Activated naive CD8-positive, alpha-beta T cell treated with anti-CD3 and anti-CD28 coated beads, Interleukin-2, amount 10 ng/mL, durations not matched to agents 7 days and 5 days (primary cell): ENCODE data around the gene INTS4. TPM values are rescaled to one million over a fixed set of nuclear protein-coding genes. Genes with fewer than 3 reads are reported as not detected.
"Not testable (repeated sequence)": the region's sequence is repeated elsewhere in the genome, so short reads cannot be mapped to it uniquely, and the experiment has no call there.

Experiments
- ATAC-seq: fragments of 150-1000 bp; cut with Tn5 transposase; one replicate; pipeline ENCODE4 v1.10.0; 2021; ENCODE audit warnings: low read depth, moderate library complexity
- POLR2A ChIA-PET: fragments of 350-600 bp; sonication (Branson Sonifier 250); formaldehyde crosslinking; loops from one replicate; lab custom pipeline; 2021; ENCODE audit warnings: antibody characterized with exemption; lab: Charles Lee
- DNase-seq: peaks from one replicate; pipeline ENCODE4 v3.0.0; 2021
- H3K27ac Mint-ChIP-seq: one replicate; pipeline ENCODE4 v1.8.0; 2022; ENCODE audit warnings: mild to moderate bottlenecking, mixed read lengths
- H3K27me3 Mint-ChIP-seq: one replicate; pipeline ENCODE4 v1.8.0; 2022; ENCODE audit warnings: mild to moderate bottlenecking, moderate library complexity, mixed read lengths
- H3K36me3 Mint-ChIP-seq: one replicate; pipeline ENCODE4 v1.8.0; 2021; ENCODE audit warnings: mild to moderate bottlenecking, mixed read lengths
- H3K4me1 Mint-ChIP-seq: one replicate; pipeline ENCODE4 v1.8.0; 2021; ENCODE audit warnings: mixed read lengths
- H3K4me3 Mint-ChIP-seq: one replicate; pipeline ENCODE4 v1.8.0; 2022; ENCODE audit warnings: mild to moderate bottlenecking, moderate library complexity, mixed read lengths
- H3K9me3 Mint-ChIP-seq: one replicate; pipeline ENCODE4 v1.8.0; 2021; ENCODE audit warnings: mixed read lengths
- total RNA-seq, 2 experiments: library from RNA; stranded (reverse); gene quantifications; one replicate each; pipeline ENCODE4 v1.2.3, GENCODE V29; 2021

Gene INTS4
- total RNA-seq, 2 experiments from 2014 or later = 53.9 to 56.8 TPM

DNA sequence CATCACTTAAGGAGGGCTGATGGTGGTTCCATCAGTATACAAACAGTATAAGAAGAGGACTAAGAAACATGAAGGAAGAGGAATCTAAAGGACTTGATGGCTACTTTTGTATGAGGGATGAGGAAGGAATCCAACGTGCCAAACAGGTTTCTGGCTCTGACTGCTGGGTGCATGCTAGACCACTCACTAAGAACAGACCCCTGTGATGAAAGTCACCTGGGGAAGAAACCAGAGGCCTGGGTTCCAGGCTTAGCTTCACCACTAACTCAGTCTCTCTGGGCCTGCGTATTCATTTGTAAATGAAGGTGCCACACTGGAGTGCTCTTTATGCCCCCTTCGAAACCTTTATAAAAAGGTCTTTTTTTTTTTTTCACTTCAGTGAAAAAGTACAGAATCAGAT lies 118.4 kb downstream of the INTS4 start:
- ATAC-seq (no peak), DNase-seq (no peak)
- H3K4me1 Mint-ChIP-seq = peaks cover 12% of the 10 kb centered on the region
- H3K9me3 Mint-ChIP-seq = no peaks in the 10 kb centered on the region
- peaks cover 17% of the 10 kb centered on the region for H3K36me3 Mint-ChIP-seq
- no peaks in the 10 kb centered on the region for H3K27me3 Mint-ChIP-seq
- POLR2A ChIA-PET = no interaction called here
- H3K4me3 Mint-ChIP-seq = no peak overlapping the region
- H3K27ac Mint-ChIP-seq = no peak overlapping the region

GRCh38 chr11:77874206-77874605 lies 120.3 kb downstream of the INTS4 start:
- Mint-ChIP-seq H3K4me1 (peaks cover 4% of the 10 kb centered on the region), H3K4me3 (no peak overlapping the region), H3K9me3 (no peaks in the 10 kb centered on the region), H3K36me3 (peaks cover 14% of the 10 kb centered on the region), H3K27ac (no peak overlapping the region), H3K27me3 (no peaks in the 10 kb centered on the region)
- no peak for DNase-seq
- POLR2A ChIA-PET = no interaction called here
- ATAC-seq = no peak

DNA sequence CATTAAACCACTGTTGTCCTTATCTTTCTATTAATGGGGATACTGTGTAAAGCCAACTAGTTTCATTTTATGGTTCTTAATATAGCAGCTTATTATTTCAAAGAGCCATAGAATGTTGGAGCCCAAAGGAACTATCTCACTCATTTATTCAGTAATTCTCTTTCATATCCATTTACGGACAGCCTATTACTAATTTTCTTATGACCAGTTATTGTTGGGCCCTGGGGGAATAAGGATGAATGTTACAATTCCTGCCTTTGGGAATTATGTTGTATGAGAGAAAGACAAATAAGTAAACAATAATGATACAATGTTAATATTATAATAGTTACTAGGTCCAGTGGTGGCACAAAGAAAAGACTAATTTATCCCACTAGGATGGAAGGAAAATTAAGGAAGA lies 121.1 kb downstream of the INTS4 start:
- Mint-ChIP-seq H3K27me3 (no peaks in the 10 kb centered on the region), H3K9me3 (no peaks in the 10 kb centered on the region)

GRCh38 chr11:77871855-77872254 lies 122.6 kb downstream of the INTS4 start:
- Mint-ChIP-seq H3K27me3 (no peaks in the 10 kb centered on the region), H3K27ac (no peak overlapping the region), H3K4me3 (no peak overlapping the region), H3K4me1 (no peaks in the 10 kb centered on the region), H3K9me3 (no peaks in the 10 kb centered on the region), H3K36me3 (peaks cover 26% of the 10 kb centered on the region)
- ATAC-seq (no peak), DNase-seq (no peak)
- POLR2A ChIA-PET = no interaction called here

More for the DNA sequence above, 121.1 kb downstream of the INTS4 start:
- peaks cover 20% of the 10 kb centered on the region for H3K36me3 Mint-ChIP-seq
- H3K27ac Mint-ChIP-seq = no peak overlapping the region
- no peak for ATAC-seq
- no peak for DNase-seq
- no peak overlapping the region for H3K4me3 Mint-ChIP-seq
- POLR2A ChIA-PET = no interaction called here
- H3K4me1 Mint-ChIP-seq = no peaks in the 10 kb centered on the region

DNA sequence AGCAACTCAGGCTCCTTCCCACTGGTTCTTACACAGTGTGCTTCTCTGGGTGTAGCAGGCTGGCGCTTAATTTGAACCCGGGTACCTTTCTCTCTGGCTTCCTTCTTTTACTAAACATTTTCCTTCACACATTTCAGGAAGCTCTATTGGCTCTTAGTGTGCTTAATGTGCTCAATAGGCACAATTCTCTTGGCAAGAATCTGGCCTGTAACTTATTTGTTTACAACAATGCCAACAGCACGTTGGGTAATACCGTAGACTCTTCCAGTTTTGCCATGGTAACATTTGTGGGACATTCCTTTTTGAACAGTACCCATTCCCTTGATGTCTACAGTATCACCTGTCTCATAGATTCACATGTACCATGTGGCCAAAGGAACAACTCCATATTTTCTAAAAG lies 125.7 kb downstream of the INTS4 start:
- Mint-ChIP-seq H3K27me3 (no peaks in the 10 kb centered on the region), H3K4me1 (no peaks in the 10 kb centered on the region), H3K27ac (no peak overlapping the region), H3K9me3 (no peaks in the 10 kb centered on the region), H3K4me3 (no peak overlapping the region), H3K36me3 (peaks cover 26% of the 10 kb centered on the region)
- ATAC-seq = no peak
- DNase-seq = no peak
- POLR2A ChIA-PET = no interaction called here

GRCh38 chr11:77866336-77866735 lies 128.1 kb downstream of the INTS4 start:
- POLR2A ChIA-PET = no interaction called here
- H3K9me3 Mint-ChIP-seq = no peaks in the 10 kb centered on the region
- DNase-seq (no peak), ATAC-seq (no peak)
- H3K4me1 Mint-ChIP-seq = no peaks in the 10 kb centered on the region
- H3K27me3 Mint-ChIP-seq = no peaks in the 10 kb centered on the region
- H3K36me3 Mint-ChIP-seq = peaks cover 20% of the 10 kb centered on the region
- H3K4me3 Mint-ChIP-seq = no peak overlapping the region
- H3K27ac Mint-ChIP-seq = no peak overlapping the region

DNA sequence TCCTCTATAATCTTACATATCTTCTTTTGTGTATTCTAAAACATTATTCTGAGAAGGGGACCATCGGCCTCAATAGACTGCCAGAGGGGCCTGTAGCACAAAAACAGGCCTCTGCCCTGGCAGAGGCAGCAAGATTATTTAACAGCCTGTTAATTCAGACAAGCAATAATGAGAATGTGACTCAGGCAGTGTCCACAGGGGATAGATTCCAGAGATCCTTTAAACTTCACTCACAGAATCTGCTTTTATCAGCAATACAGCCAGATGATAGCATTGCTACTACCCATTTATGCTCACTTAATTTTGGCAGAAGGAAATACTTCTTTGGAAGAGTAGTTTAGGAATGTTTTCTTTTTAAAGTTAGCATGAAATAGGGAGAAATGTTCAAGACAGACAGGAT lies 128.7 kb downstream of the INTS4 start:
- no peaks in the 10 kb centered on the region for H3K9me3 Mint-ChIP-seq
- ATAC-seq = no peak
- no peak for DNase-seq
- H3K27ac Mint-ChIP-seq = no peak overlapping the region
- POLR2A ChIA-PET = no interaction called here
- H3K4me3 Mint-ChIP-seq = no peak overlapping the region
- H3K36me3 Mint-ChIP-seq = peaks cover 18% of the 10 kb centered on the region
- no peaks in the 10 kb centered on the region for H3K4me1 Mint-ChIP-seq
- H3K27me3 Mint-ChIP-seq = no peaks in the 10 kb centered on the region

- ATAC-seq, DNase-seq, H3K9me3 Mint-ChIP-seq, H3K27me3 Mint-ChIP-seq, H3K27ac Mint-ChIP-seq, H3K4me1 Mint-ChIP-seq, H3K36me3 Mint-ChIP-seq, H3K4me3 Mint-ChIP-seq, POLR2A ChIA-PET: not testable (repeated sequence)
These were observed 133.0 kb downstream of the INTS4 start for GRCh38 chr11:77861444-77861843.

GRCh38 chr11:77857906-77858457 lies 136.5 kb downstream of the INTS4 start:
- not testable (repeated sequence) for H3K4me3 Mint-ChIP-seq, H3K4me1 Mint-ChIP-seq, ATAC-seq, H3K27me3 Mint-ChIP-seq, DNase-seq, H3K27ac Mint-ChIP-seq
- Mint-ChIP-seq H3K9me3 (peaks cover 13% of the 10 kb centered on the region), H3K36me3 (peaks cover 31% of the 10 kb centered on the region)
- POLR2A ChIA-PET = interaction anchor here (0.7 kb wide), 1 partner anchor 579 kb away, joined by 5 read pairs; no protein-coding TSS in a partner anchor

DNA sequence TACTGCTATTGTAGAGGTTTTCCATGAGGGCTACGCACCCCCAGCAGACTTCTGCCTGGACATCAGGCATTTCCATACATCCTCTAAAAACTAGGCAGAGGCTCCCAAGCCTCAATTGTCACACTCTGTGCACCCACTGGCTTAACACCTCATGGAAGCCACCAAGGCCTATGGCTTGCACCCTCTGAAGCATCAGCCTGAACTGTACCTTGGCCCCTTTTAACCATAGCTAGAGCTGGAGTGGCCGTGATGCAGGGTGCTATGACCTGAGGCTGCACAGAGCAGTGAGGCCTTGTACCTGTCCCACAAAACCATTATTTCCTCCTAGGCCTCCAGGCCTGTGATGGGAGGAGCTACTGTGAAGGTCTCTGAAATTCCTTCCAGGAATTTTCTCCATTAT lies 139.6 kb downstream of the INTS4 start:
- H3K4me1 Mint-ChIP-seq = peaks cover 2% of the 10 kb centered on the region
- no peak overlapping the region for H3K4me3 Mint-ChIP-seq
- POLR2A ChIA-PET = no interaction called here
- peaks cover 16% of the 10 kb centered on the region for H3K9me3 Mint-ChIP-seq
- H3K27ac Mint-ChIP-seq = no peak overlapping the region
- H3K36me3 Mint-ChIP-seq = peaks cover 33% of the 10 kb centered on the region
- no peaks in the 10 kb centered on the region for H3K27me3 Mint-ChIP-seq
- no peak for DNase-seq
- no peak for ATAC-seq

DNA sequence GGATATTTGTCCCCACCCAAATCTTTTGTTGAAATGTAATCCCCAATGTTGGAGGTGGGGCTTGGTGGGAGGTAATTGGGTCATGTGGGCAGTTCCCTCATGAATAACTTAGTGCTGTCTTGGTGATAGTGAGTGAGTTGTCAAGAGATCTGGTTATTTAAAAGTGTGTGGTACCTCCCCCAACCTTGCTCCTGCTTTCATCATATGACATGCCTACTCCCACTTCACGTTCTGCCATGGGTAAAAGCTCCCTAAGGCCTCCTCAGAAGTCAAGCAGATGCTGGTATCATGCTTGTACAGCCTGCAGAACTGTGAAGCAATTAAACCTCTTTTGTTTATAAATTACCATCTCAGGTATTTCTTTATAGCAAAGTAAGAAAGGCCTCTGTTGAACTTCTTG lies 143.0 kb downstream of the INTS4 start:
- Mint-ChIP-seq H3K9me3 (peaks cover 20% of the 10 kb centered on the region), H3K36me3 (peaks cover 36% of the 10 kb centered on the region), H3K27ac (no peak overlapping the region)

GRCh38 chr11:77843700-77844099 lies 150.8 kb downstream of the INTS4 start:
- H3K4me1 Mint-ChIP-seq, POLR2A ChIA-PET, H3K27me3 Mint-ChIP-seq, H3K4me3 Mint-ChIP-seq, H3K27ac Mint-ChIP-seq, DNase-seq, ATAC-seq: not testable (repeated sequence)
- Mint-ChIP-seq H3K9me3 (peaks cover 19% of the 10 kb centered on the region), H3K36me3 (peaks cover 37% of the 10 kb centered on the region)

More for the DNA sequence above, 143.0 kb downstream of the INTS4 start:
- no peak for DNase-seq
- Mint-ChIP-seq H3K4me3 (no peak overlapping the region), H3K4me1 (peaks cover 2% of the 10 kb centered on the region), H3K27me3 (no peaks in the 10 kb centered on the region)
- POLR2A ChIA-PET = no interaction called here
- ATAC-seq = no peak

DNA sequence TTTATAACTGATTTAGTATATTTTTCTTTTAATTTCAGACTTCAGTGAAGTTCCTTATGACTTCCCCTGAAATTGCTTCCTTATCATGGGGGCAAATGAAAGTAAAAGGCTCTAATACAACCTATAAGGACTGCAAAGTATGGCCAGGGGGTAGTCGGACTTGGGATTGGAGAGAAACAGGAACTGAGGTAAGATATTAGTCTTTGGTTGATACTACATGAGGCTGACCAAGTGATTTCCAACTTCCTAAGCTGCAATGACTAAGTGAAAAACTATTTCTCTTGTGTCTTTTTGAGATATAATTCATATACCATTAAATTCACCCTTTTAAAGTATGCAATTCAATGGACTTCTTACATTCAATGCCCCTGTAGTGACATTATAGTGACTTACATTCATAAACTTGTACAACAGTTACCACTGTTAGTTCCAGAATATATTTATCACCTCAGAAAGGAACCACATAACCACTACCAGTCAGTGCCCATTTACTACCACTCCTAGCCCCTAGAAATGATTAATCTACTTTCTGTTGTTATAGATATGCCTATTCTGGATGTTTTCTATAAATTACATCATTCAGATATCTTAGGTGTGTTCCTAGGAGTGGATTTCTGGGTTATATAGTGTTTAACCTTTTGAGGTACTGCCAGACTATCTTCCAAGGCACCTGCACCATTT lies 151.9 kb downstream of the INTS4 start:
- no peak overlapping the region for H3K4me3 Mint-ChIP-seq
- H3K4me1 Mint-ChIP-seq = no peaks in the 10 kb centered on the region
- POLR2A ChIA-PET = no interaction called here
- no peak overlapping the region for H3K27ac Mint-ChIP-seq
- DNase-seq (no peak), ATAC-seq (no peak)
- peaks cover 19% of the 10 kb centered on the region for H3K9me3 Mint-ChIP-seq
- H3K27me3 Mint-ChIP-seq = no peaks in the 10 kb centered on the region
- peaks cover 37% of the 10 kb centered on the region for H3K36me3 Mint-ChIP-seq

GRCh38 chr11:77833302-77833701 lies 161.2 kb downstream of the INTS4 start:
- H3K9me3 Mint-ChIP-seq = peaks cover 5% of the 10 kb centered on the region
- no peaks in the 10 kb centered on the region for H3K27me3 Mint-ChIP-seq
- H3K4me1 Mint-ChIP-seq = peaks cover 4% of the 10 kb centered on the region
- DNase-seq (no peak), ATAC-seq (no peak)
- no peak overlapping the region for H3K27ac Mint-ChIP-seq
- POLR2A ChIA-PET = no interaction called here
- peaks cover 3% of the 10 kb centered on the region for H3K36me3 Mint-ChIP-seq
- no peak overlapping the region for H3K4me3 Mint-ChIP-seq
